Omental fat pad (tissue), 4 donors: ENCODE results near the gene ZGRF1. TPM values are rescaled to one million over a fixed set of nuclear protein-coding genes. Genes with fewer than 3 reads are reported as not detected.
A peak's percentile ranks its signal among the peaks of the same experiment; 100 is the strongest.

ENCODE experiments used
- ATAC-seq: fragments of 150-250 bp; one replicate; pipeline ENCODE4 v1.9.1; 2016; ENCODE audit warnings: mild to moderate bottlenecking, moderate library complexity; ENCODE audit not compliant: low FRiP score
- DNase-seq: peaks from one replicate; pipeline ENCODE4 v3.0.0-alpha.2; 2019; ENCODE audit warnings: low spot score
- CTCF ChIP-seq, 3 donors: fragments of 450-650 bp; IDR thresholded peaks; one replicate each; pipeline ENCODE4 v1.5.1; 2016 to 2017; ENCODE audit warnings: antibody characterized with exemption in 3 of 3, mild to moderate bottlenecking in 3 of 3, moderate library complexity in 2 of 3
- total RNA-seq, 4 donors: library from RNA; depleted of rRNA; stranded (reverse); fragments of >200 nt; gene quantifications; one replicate each; pipeline ENCODE4 v1.1.0, GENCODE V29; 2016

Gene ZGRF1
- total RNA-seq, 4 donors from 2014 or later = 2.9 to 10.4 (median 4.0) TPM

- TF ChIP-seq CTCF (IDR thresholded peaks at IDR 0.05) = no peak
- no peak for DNase-seq
- peak; percentile 76 for ATAC-seq
These were observed 84.0 kb downstream of the ZGRF1 start for GRCh38 chr4:112552668-112553067.

- ATAC-seq (no peak), DNase-seq (no peak)
- TF ChIP-seq CTCF (IDR thresholded peaks at IDR 0.05) = no peak
These were observed 86.0 kb downstream of the ZGRF1 start for GRCh38 chr4:112550728-112551127.

- no peak for TF ChIP-seq CTCF (IDR thresholded peaks at IDR 0.05)
These were observed 90.2 kb downstream of the ZGRF1 start for GRCh38 chr4:112546476-112546875.

GRCh38 chr4:112545346-112545745, 91.4 kb downstream of the ZGRF1 start:
- DNase-seq (no peak), ATAC-seq (no peak)
- TF ChIP-seq CTCF (IDR thresholded peaks at IDR 0.05) = no peak

More at GRCh38 chr4:112546476-112546875, 90.2 kb downstream of the ZGRF1 start:
- DNase-seq = no peak
- ATAC-seq = no peak

- ATAC-seq = no peak
- DNase-seq = no peak
- TF ChIP-seq CTCF (IDR thresholded peaks at IDR 0.05) = no peak
These were observed 96.0 kb downstream of the ZGRF1 start for GRCh38 chr4:112540695-112541094.

GRCh38 chr4:112536123-112536522, 100.6 kb downstream of the ZGRF1 start:
- ATAC-seq (no peak), DNase-seq (no peak)
- TF ChIP-seq CTCF (IDR thresholded peaks at IDR 0.05) = no peak

GRCh38 chr4:112532267-112532666, 104.4 kb downstream of the ZGRF1 start:
- no peak for TF ChIP-seq CTCF (IDR thresholded peaks at IDR 0.05)
- ATAC-seq (no peak), DNase-seq (no peak)
